ENCODE results near the gene MYCBP2.

DNA sequence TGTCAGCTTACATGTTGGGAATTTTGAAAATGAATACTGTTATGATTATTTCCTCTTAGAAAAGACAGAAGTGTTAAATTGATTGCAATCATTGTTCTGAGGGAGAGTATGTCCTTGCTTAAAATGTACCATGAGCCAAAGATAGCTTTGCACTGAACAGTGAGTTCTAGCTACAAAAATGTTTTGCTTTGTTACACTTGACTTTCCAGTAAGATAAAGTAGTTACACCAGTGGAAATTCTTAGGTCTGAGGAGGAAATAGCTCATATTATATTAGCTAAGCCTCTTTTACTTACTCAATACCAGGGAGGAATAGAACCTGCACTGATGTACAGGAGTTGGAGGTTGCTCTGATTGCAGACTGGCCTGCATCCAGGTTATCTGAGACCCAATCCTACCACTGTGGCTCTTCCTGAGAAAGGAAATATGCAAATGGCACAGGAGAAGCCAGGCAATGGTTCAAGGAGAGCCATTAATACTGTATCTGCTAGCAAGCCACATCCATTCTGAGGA is 246.9 kb downstream of the MYCBP2 start:
- no peak for TF ChIP-seq EZH2 (IDR thresholded peaks at IDR 0.05; ENCODE audit: borderline replicate concordance)
- no peak for TF ChIP-seq EZH2phosphoT487 (IDR thresholded peaks at IDR 0.05; ENCODE audit: low read depth, severe bottlenecking, unreplicated experiment)

Measured in hepatocyte (in vitro differentiated cells).